NK-92 (cell line): ENCODE results near the gene DNAJC7.

Experiments
- DNase-seq: peaks from one replicate; lab custom pipeline; 2025; ENCODE audit not compliant: unreplicated experiment; lab: John Stamatoyannopoulos, UW

Gene DNAJC7

DNA sequence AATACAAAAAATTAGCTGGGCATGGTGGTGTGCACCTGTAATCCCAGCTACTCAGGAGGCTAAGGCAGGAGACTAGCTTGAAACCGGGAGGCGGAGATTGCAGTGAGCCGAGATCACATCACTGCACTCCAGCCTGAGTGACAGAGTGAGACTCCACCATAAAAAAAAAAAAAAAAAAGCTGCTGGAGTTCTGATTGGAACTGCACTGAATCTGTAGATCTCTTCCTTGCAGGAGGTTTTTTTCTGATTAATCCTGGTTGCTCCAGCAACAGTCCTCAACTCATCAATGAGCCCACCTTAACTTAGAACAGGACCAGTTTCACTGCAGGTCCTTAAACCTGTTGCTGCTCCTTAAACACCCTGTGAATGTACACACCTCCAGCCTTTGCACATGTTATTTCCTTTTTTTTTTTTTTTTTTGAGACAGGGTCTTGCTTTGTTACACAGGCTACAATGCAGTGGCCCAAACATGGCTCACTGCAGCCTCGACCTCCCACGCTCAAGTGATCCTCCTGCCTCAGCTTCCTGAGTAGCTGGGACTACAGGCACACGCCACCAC lies 88.5 kb downstream of the DNAJC7 start:
- no peak for DNase-seq
